NCI-H128 (cell line): ENCODE data around the gene OR10K2.

ENCODE experiments used
- DNase-seq: peaks from one replicate; lab custom pipeline; 2025; ENCODE audit not compliant: unreplicated experiment; lab: John Stamatoyannopoulos, UW

OR10K2 gene

DNA sequence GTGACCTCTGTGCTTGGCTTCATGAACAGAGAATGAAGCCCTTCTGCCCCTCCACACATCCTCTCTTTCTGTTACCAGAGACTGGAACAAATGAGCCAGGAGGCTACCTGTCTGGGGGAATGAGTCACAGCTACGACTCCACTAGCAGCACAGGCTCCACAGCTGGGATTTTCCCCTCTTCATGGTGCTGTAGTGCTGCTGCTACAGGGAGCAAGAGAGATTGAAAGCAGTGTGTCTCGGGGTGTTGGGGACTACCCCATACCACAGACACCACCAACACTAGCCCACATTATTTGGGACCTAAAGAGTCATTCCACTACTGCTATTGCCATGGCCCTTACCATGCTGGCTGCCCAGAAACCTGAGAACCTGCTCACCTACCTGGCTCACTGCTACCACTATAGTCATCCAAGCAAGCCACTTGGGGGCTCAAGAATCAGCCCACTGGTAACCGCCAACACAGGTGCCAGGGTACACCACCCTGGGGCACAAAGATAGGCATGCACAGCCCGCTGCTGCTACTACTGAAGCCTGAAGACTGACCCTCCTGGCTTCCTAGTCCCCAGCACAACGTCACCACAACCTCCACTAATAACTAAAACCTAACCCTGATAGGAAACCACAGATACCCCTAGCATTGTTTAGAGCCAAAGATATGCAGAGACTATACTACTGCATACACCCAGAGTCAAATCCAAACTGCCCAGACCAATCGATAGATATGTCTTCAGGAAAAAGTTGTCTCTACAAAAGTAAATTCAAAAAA is 54.7 kb downstream of the OR10K2 start:
- no peak for DNase-seq
